HepG2 (cell line): ENCODE data around the gene ODAD4. TPM values are rescaled to one million over a fixed set of nuclear protein-coding genes. Genes with fewer than 3 reads are reported as not detected.

Experiments
- E2F5 ChIP-seq: sonication (generic); formaldehyde crosslinking; conservative IDR thresholded peaks from 2 replicates; pipeline ENCODE4 v1.4.0; 2020; ENCODE audit warnings: missing genetic modification reagents
- FOXO4 ChIP-seq: sonication (generic); formaldehyde crosslinking; conservative IDR thresholded peaks from 2 replicates; pipeline ENCODE4 v1.8.1; 2023; ENCODE audit warnings: missing genetic modification reagents
- GFI1 ChIP-seq: sonication (generic); formaldehyde crosslinking; IDR thresholded peaks from 2 replicates; pipeline ENCODE4 v1.5.0; 2020; ENCODE audit warnings: missing genetic modification reagents, mild to moderate bottlenecking, borderline replicate concordance
- HOXA3 ChIP-seq: sonication (generic); formaldehyde crosslinking; IDR thresholded peaks from 2 replicates; pipeline ENCODE4 v1.5.0; 2020; ENCODE audit warnings: missing genetic modification reagents
- KLF12 ChIP-seq: sonication (generic); formaldehyde crosslinking; IDR thresholded peaks from 2 replicates; pipeline ENCODE4 v1.4.0; 2020; ENCODE audit warnings: missing genetic modification reagents, borderline replicate concordance
- KMT2A ChIP-seq: sonication (generic); formaldehyde crosslinking; IDR thresholded peaks from 2 replicates; pipeline ENCODE4 v1.4.0; 2020; ENCODE audit warnings: missing genetic modification reagents
- LBX2 ChIP-seq: sonication (generic); formaldehyde crosslinking; IDR thresholded peaks from 2 replicates; pipeline ENCODE4 v1.5.0; 2020; ENCODE audit warnings: missing genetic modification reagents, mild to moderate bottlenecking, borderline replicate concordance
- MTA3 ChIP-seq: sonication (generic); formaldehyde crosslinking; IDR thresholded peaks from 2 replicates; pipeline ENCODE4 v1.4.0; 2020; ENCODE audit warnings: missing genetic modification reagents
- MTERF4 ChIP-seq: sonication (generic); formaldehyde crosslinking; IDR thresholded peaks from 2 replicates; pipeline ENCODE4 v1.8.0; 2023; ENCODE audit warnings: mild to moderate bottlenecking, missing genetic modification reagents
- NFE2 ChIP-seq: sonication (generic); formaldehyde crosslinking; IDR thresholded peaks from 2 replicates; pipeline ENCODE4 v1.4.0; 2020; ENCODE audit warnings: missing genetic modification reagents
- NR0B2 ChIP-seq: sonication (generic); formaldehyde crosslinking; IDR thresholded peaks from 2 replicates; pipeline ENCODE4 v1.4.0; 2020; ENCODE audit warnings: mild to moderate bottlenecking, missing genetic modification reagents
- NR2C2 ChIP-seq: sonication (generic); formaldehyde crosslinking; IDR thresholded peaks from 2 replicates; pipeline ENCODE4 v1.4.0; 2020; ENCODE audit warnings: missing genetic modification reagents, mild to moderate bottlenecking, moderate library complexity, borderline replicate concordance
- POGK ChIP-seq: sonication (generic); formaldehyde crosslinking; conservative IDR thresholded peaks from 2 replicates; pipeline ENCODE4 v1.8.0; 2022; ENCODE audit warnings: mild to moderate bottlenecking, moderate library complexity, missing genetic modification reagents
- PTBP1 ChIP-seq: fragments of 200-400 bp; formaldehyde crosslinking; IDR thresholded peaks from 2 replicates; pipeline ENCODE4 v1.6.1; 2018; ENCODE audit warnings: low read length, low read depth; ENCODE audit not compliant: poor library complexity, severe bottlenecking
- TARDBP ChIP-seq: sonication (generic); formaldehyde crosslinking; IDR thresholded peaks from 2 replicates; pipeline ENCODE4 v1.8.0; 2022; ENCODE audit warnings: mild to moderate bottlenecking, missing genetic modification reagents
- TEAD3 ChIP-seq: optimal IDR thresholded peaks from 2 replicates; pipeline ENCODE3; 2016; ENCODE audit warnings: borderline replicate concordance
- ZFP82 ChIP-seq: sonication (generic); formaldehyde crosslinking; IDR thresholded peaks from 2 replicates; pipeline ENCODE4 v1.5.1; 2020; ENCODE audit warnings: mild to moderate bottlenecking, missing genetic modification reagents, borderline replicate concordance
- ZNF274 ChIP-seq: sonication (generic); formaldehyde crosslinking; IDR thresholded peaks from 2 replicates; pipeline ENCODE4 v1.5.1; 2020; ENCODE audit warnings: mild to moderate bottlenecking, missing genetic modification reagents
- ZNF317 ChIP-seq: sonication (generic); formaldehyde crosslinking; IDR thresholded peaks from 2 replicates; pipeline ENCODE4 v1.5.0; 2020; ENCODE audit warnings: mild to moderate bottlenecking, missing genetic modification reagents
- ZNF781 ChIP-seq: sonication (generic); formaldehyde crosslinking; IDR thresholded peaks from 2 replicates; pipeline ENCODE4 v1.5.1; 2020; ENCODE audit warnings: borderline replicate concordance, mild to moderate bottlenecking, missing genetic modification reagents; ENCODE audit errors: not compliant biosample characterization
- polyA plus RNA-seq, 8 experiments: library from polyadenylated mRNA; depleted of rRNA in 3 of 8; stranded (reverse) in 7 of 8; unstranded in 1 of 8; fragments of >200 nt; fragmentation: Illumina TruSeq in 4 of 8; extraction: Trizol in 4 of 8; gene quantifications; 2 replicates each; pipeline versions ENCODE4 v1.2.1 to v1.2.3, GENCODE V29; 2011 to 2016; ENCODE audit warnings: low read depth in 4 of 8, missing spikeins in 1 of 8, mixed read lengths in 1 of 8; ENCODE audit not compliant: insufficient read depth in 1 of 8
- total RNA-seq, 5 experiments: library from RNA; depleted of rRNA; stranded (reverse); fragments of >200 nt; fragmentation: Illumina TruSeq; extraction: Trizol; gene quantifications; 2 replicates each; pipeline ENCODE4 v1.2.3, GENCODE V29; 2016; ENCODE audit warnings: low read depth in 1 of 5

Gene ODAD4
- total and polyA plus RNA-seq, 2 of the 13 experiments (the other 11 are each of a cell fraction or from before 2014, with no cell fraction given) = 0.48 to 0.53 TPM

- TF ChIP-seq NR0B2 (CRISPR knock-in tag) (peak; percentile 19), TEAD3 (CRISPR knock-in tag) (no peak), MTA3 (0 out of 2 replicates have a peak, but pooled peaks have one; percentile 33), POGK (CRISPR knock-in tag) (peak; percentile 75), E2F5 (CRISPR knock-in tag) (peak; percentile 17; the same call in 1 of the 2 replicates), ZNF317 (CRISPR knock-in tag) (peak; percentile 13; the same call in 1 of the 2 replicates), KLF12 (no peak), NR2C2 (CRISPR knock-in tag) (peak; percentile 52; the same call in 1 of the 2 replicates), HOXA3 (CRISPR knock-in tag) (peak; percentile 47; the same call in 1 of the 2 replicates), PTBP1 (no peak), ZFP82 (CRISPR knock-in tag) (peak; percentile 46; the same call in 1 of the 2 replicates), KMT2A (CRISPR knock-in tag) (peak; percentile 55; the same call in 1 of the 2 replicates), FOXO4 (peak; percentile 94; the same call in 1 of the 2 replicates), TARDBP (CRISPR knock-in tag) (no peak), ZNF274 (CRISPR knock-in tag) (no peak; the same call in none of the 2 replicates), NFE2 (CRISPR knock-in tag) (no peak), ZNF781 (CRISPR knock-in tag) (peak; percentile 31), MTERF4 (CRISPR knock-in tag) (no peak; the same call in none of the 2 replicates), GFI1 (CRISPR knock-in tag) (no peak), LBX2 (CRISPR knock-in tag) (no peak)
Measured at GRCh38 chr17:41918314-41919164, 11.9 kb upstream of the ODAD4 start, which contains the start of gene ACLY (continued).
